Adrenal gland (tissue), 12 donors: ENCODE results near the gene ADH1A. TPM values are rescaled to one million over a fixed set of nuclear protein-coding genes. Genes with fewer than 3 reads are reported as not detected.
"Not testable (repeated sequence)": the region's sequence is repeated elsewhere in the genome, so short reads cannot be mapped to it uniquely, and the experiment has no call there.

ENCODE experiments used
- DNase-seq, 7 donors: peaks; one replicate each; pipeline ENCODE4 v3.0.0-alpha.2; 2019 to 2020
- H3K27ac ChIP-seq, 5 donors: fragments of 200-600 bp; sonication (generic) in 4 of 5; 1 replicate in 3 of 5; 2 replicates in 2 of 5; pipeline versions ENCODE4 v1.5.1 to v1.8.0; 2016 to 2020; ENCODE audit warnings: mild to moderate bottlenecking in 1 of 5
- H3K27me3 ChIP-seq: fragments of 200-600 bp; 2 replicates; pipeline ENCODE4 v1.8.0; 2021
- H3K36me3 ChIP-seq, 2 donors: fragments of 200-600 bp; replicated peaks in 1 of 2; 1 replicate in 1 of 2; 2 replicates in 1 of 2; pipeline versions ENCODE4 v1.5.1 to v1.8.0; 2018 to 2022
- H3K4me1 ChIP-seq, 2 donors: fragments of 200-600 bp; replicated peaks in 1 of 2; 1 replicate in 1 of 2; 2 replicates in 1 of 2; pipeline versions ENCODE4 v1.5.1 to v1.8.0; 2018 to 2021
- H3K4me3 ChIP-seq, 4 donors: fragments of 200-600 bp; sonication (generic) in 3 of 4; one replicate each; pipeline ENCODE4 v1.5.1; 2016 to 2018
- H3K9me3 ChIP-seq, 3 donors: fragments of 200-600 bp; sonication (generic) in 1 of 3; replicated peaks in 1 of 3; 1 replicate in 2 of 3; 2 replicates in 1 of 3; pipeline versions ENCODE4 v1.5.1 to v1.8.0; 2016 to 2021
- CTCF ChIP-seq, 6 experiments: fragments of 450-650 bp in 4 of 6; fragments of 200-600 bp in 2 of 6; sonication (generic) in 1 of 6; IDR thresholded peaks; 1 replicate in 5 of 6; 2 replicates in 1 of 6; pipeline versions ENCODE4 v1.5.1 to v1.8.0; 2016 to 2021; ENCODE audit warnings: antibody characterized with exemption in 6 of 6, mild to moderate bottlenecking in 2 of 6, moderate library complexity in 1 of 6
- POLR2A ChIP-seq, 2 donors: fragments of 450-650 bp; IDR thresholded peaks; one replicate each; pipeline ENCODE4 v1.6.1; 2017; ENCODE audit warnings: antibody characterized with exemption in 2 of 2, mild to moderate bottlenecking in 2 of 2, moderate library complexity in 1 of 2
- WGBS, 4 donors: extraction: QIAGEN DNeasy Blood & Tissue Kit in 2 of 4; methylation state at CpG; one replicate each; pipeline versions ENCODE4 v1.1.5 to v1.1.7; 2013 to 2017; 5-methylcytosine and 5-hydroxymethylcytosine counted together
- intact Hi-C, 2 donors: fragments of 100-400 bp; cut with DNase I; formaldehyde crosslinking; loops; one replicate each; pipeline versions ENCODE4 v1.14.1 to v1.15.0; 2022 to 2023
- polyA plus RNA-seq, 3 donors: library from polyadenylated mRNA; stranded (reverse); fragments of 200-250 nt in 2 of 3; fragments of 350-450 nt in 1 of 3; fragmentation: Illumina TruSeq in 1 of 3; extraction: RNeasy Lipid Tissue Mini Kit (QIAGEN cat#74804) in 1 of 3; gene quantifications; one replicate each; pipeline ENCODE4 v1.2.3, GENCODE V29; 2013 to 2014
- total RNA-seq, 9 donors: library from RNA; depleted of rRNA in 4 of 9; stranded (reverse); fragments of >200 nt in 4 of 9; fragments of 120-200 nt in 1 of 9; fragmentation: NEBNext Ultra II Directional in 1 of 9; extraction: Animal tissue kit (Norgen Biotek cat#: 25700) in 1 of 9; gene quantifications; one replicate each; pipeline versions ENCODE4 v1.1.0 to v1.2.4, GENCODE V29; 2013 to 2023
- donor health status: healthy with polysubstance abuse.
- donor health status: Bipolar disorder and iron deficiency.
- donor health status: DM: yes; HTN: yes; CAD: no.
- donor health status: DM: no; HTN: no; CAD: no.
- donor health status: DM: no; HTN: no; CAD: no.
- donor health status: DM: yes; HTN: yes; CAD: no.

The ADH1A gene
- total and polyA plus RNA-seq, 12 donors: 0.42 to 1.5 (median 0.90) TPM; not detected in 8

GRCh38 chr4:99323756-99324155 lies 33.0 kb upstream of the ADH1A start:
- no peaks in the 10 kb centered on the region for H3K27me3 ChIP-seq
- DNase-seq: no peak
- H3K4me1 ChIP-seq: no peaks in the 10 kb centered on the region
- H3K36me3 ChIP-seq: no peaks in the 10 kb centered on the region
- WGBS, 4 donors: 69 to 79% (median 75%) methylated on average over 1 of the region's 1 CpG
- H3K4me3 ChIP-seq: no peak overlapping the region
- no peak for TF ChIP-seq POLR2A (IDR thresholded peaks at IDR 0.05)
- TF ChIP-seq CTCF (IDR thresholded peaks at IDR 0.05): no peak
- H3K9me3 ChIP-seq: no peaks in the 10 kb centered on the region
- intact Hi-C loops: no loop called here
- peak overlapping the region in 2 of 5 donors; percentile 27 to 41 for H3K27ac ChIP-seq

- Histone ChIP-seq H3K36me3 (no peaks in the 10 kb centered on the region), H3K4me3 (peak within 1 kb of the TSS in 1 of 4 donors; percentile 47), H3K27me3 (no peaks in the 10 kb centered on the region), H3K27ac (peak within 1 kb of the TSS in 2 of 5 donors; percentile 22 to 58), H3K4me1 (no peaks in the 10 kb centered on the region), H3K9me3 (no peaks in the 10 kb centered on the region)
- intact Hi-C loops: no loop called here
- WGBS, 4 donors: 26 to 29% (median 28%) methylated on average over 8 of the region's 8 CpGs
- DNase-seq: no peak
- TF ChIP-seq CTCF (IDR thresholded peaks at IDR 0.05) (no peak), POLR2A (IDR thresholded peaks at IDR 0.05) (no peak)
These were observed 30.7 kb upstream of the ADH1A start, which contains the start of gene ADH1B for GRCh38 chr4:99321241-99322191. Gene ADH1B (minus strand): TSS chr4:99321401. CDS start chr4:99321331, 70 bp downstream.

GRCh38 chr4:99317811-99318210 lies 27.0 kb upstream of the ADH1A start:
- H3K27me3 ChIP-seq, DNase-seq, H3K4me1 ChIP-seq, H3K9me3 ChIP-seq, intact Hi-C loops, H3K36me3 ChIP-seq: not testable (repeated sequence)
- WGBS, 4 donors: 76 to 80% (median 77%) methylated on average over 6 to 8 of the region's 8 CpGs
- Histone ChIP-seq H3K27ac (peak overlapping the region in 3 of 5 donors; percentile 5 to 30 (median 15)), H3K4me3 (peak overlapping the region in 1 of 4 donors; percentile 28)

GRCh38 chr4:99317354-99317753 lies 26.6 kb upstream of the ADH1A start:
- DNase-seq: no peak
- TF ChIP-seq CTCF (IDR thresholded peaks at IDR 0.05) (no peak), POLR2A (IDR thresholded peaks at IDR 0.05) (no peak)
- 61 to 69% (median 63%) methylated on average over 3 of the region's 3 CpGs for WGBS, 4 donors
- Histone ChIP-seq H3K27me3 (no peaks in the 10 kb centered on the region), H3K27ac (peak overlapping the region in 3 of 5 donors; percentile 5 to 30 (median 15)), H3K4me3 (peak overlapping the region in 1 of 4 donors; percentile 28), H3K36me3 (peaks cover 0 to 4% of the 10 kb centered on the region in 2 donors), H3K9me3 (no peaks in the 10 kb centered on the region), H3K4me1 (no peaks in the 10 kb centered on the region)
- intact Hi-C loops: no loop called here
